NCI-H1048 (cell line): ENCODE data around the gene RTBDN.

Source experiments
- DNase-seq: peaks from one replicate; lab custom pipeline; 2025; lab: John Stamatoyannopoulos, UW

RTBDN gene

DNA sequence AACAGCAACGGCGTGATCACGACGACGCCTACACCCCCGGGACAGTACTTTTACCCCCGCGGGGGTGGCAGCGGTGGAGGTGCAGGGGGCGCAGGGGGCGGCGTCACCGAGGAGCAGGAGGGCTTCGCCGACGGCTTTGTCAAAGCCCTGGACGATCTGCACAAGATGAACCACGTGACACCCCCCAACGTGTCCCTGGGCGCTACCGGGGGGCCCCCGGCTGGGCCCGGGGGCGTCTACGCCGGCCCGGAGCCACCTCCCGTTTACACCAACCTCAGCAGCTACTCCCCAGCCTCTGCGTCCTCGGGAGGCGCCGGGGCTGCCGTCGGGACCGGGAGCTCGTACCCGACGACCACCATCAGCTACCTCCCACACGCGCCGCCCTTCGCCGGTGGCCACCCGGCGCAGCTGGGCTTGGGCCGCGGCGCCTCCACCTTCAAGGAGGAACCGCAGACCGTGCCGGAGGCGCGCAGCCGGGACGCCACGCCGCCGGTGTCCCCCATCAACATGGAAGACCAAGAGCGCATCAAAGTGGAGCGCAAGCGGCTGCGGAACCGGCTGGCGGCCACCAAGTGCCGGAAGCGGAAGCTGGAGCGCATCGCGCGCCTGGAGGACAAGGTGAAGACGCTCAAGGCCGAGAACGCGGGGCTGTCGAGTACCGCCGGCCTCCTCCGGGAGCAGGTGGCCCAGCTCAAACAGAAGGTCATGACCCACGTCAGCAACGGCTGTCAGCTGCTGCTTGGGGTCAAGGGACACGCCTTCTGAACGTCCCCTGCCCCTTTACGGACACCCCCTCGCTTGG is 42.1 kb downstream of the RTBDN start:
- DNase-seq, result peak; percentile 55

DNA sequence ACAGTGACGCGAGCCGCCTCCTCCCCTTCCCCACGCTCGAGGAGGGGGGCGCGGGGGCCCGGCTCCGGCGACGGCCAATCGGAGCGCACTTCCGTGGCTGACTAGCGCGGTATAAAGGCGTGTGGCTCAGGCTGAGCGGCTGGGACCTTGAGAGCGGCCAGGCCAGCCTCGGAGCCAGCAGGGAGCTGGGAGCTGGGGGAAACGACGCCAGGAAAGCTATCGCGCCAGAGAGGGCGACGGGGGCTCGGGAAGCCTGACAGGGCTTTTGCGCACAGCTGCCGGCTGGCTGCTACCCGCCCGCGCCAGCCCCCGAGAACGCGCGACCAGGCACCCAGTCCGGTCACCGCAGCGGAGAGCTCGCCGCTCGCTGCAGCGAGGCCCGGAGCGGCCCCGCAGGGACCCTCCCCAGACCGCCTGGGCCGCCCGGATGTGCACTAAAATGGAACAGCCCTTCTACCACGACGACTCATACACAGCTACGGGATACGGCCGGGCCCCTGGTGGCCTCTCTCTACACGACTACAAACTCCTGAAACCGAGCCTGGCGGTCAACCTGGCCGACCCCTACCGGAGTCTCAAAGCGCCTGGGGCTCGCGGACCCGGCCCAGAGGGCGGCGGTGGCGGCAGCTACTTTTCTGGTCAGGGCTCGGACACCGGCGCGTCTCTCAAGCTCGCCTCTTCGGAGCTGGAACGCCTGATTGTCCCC is 42.9 kb downstream of the RTBDN start, which contains the start of gene JUNB:
Gene JUNB, plus strand, starts transcription at position 142 of the 706 bp plus-strand sequence. Its CDS starts 286 bp downstream, at position 428.
- DNase-seq, result peak; percentile 89

DNA sequence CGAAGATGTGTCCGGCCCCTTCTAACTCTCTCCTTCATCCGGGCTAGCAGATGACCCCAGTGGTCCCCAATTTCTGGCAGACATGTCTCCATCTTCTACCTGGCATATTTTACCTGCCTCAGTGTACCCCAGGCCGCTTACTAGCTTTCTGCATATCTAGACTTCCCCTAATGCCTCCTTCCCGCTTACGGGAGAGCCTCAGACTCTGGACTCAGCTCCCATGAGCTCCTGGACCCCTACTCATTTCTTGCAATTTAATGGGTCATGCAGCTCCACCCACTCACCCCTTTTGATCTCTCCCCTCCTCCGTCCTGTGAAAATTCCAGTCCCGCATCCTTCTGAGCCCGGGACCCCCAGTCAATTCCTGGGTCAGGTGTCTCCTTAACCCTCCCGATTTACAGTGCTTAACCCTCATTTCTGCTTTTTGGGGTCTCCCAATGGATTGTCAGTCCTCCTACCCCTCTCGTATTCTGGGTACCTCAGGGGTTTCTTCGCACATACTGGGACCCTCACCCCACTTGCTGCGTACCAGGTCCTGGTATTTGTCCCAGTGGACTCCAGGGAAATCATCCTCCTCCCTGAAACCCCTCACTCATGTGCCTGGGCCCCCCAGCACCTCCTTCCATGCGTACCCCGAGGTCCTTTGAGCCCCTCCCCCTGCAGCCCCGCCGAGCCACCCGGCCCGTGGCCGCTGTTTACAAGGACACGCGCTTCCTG is 43.6 kb downstream of the RTBDN start:
- DNase-seq, result no peak

DNA sequence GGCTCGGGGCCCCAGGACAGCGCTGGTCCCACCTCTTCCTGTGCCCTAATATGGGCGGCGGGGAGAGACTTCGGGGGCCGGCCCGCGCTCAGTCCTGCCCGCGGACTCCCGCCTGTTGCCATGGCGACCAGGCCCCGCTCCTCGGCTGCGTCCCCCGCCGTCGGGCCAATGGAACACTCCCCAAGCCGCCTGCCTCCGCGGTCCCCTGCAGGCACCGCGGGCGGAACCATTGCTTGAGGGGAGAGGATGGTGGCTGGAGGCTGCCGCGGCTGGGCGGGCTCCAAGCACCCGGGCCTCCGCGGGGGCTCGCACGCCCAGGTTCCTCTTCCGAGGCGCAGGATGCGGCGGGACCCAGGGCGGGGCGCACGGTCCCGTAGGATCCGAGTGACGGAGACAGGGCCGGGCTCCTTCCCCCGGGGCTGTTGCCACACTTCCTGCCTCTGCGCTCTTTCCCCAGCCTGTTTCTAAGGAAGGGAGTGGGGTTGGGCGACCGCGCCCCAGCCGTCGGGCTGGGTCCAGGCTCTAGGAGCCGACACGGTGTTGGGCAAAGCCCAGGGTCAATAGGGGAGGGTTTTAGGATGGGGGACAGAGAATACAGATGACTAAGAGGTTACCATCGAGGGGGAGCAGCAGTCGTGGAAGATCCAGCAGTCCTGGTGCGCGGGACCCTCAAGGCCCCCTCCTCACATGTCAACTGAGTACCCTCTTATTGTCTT is 44.3 kb downstream of the RTBDN start:
- peak; percentile 56 for DNase-seq

DNA sequence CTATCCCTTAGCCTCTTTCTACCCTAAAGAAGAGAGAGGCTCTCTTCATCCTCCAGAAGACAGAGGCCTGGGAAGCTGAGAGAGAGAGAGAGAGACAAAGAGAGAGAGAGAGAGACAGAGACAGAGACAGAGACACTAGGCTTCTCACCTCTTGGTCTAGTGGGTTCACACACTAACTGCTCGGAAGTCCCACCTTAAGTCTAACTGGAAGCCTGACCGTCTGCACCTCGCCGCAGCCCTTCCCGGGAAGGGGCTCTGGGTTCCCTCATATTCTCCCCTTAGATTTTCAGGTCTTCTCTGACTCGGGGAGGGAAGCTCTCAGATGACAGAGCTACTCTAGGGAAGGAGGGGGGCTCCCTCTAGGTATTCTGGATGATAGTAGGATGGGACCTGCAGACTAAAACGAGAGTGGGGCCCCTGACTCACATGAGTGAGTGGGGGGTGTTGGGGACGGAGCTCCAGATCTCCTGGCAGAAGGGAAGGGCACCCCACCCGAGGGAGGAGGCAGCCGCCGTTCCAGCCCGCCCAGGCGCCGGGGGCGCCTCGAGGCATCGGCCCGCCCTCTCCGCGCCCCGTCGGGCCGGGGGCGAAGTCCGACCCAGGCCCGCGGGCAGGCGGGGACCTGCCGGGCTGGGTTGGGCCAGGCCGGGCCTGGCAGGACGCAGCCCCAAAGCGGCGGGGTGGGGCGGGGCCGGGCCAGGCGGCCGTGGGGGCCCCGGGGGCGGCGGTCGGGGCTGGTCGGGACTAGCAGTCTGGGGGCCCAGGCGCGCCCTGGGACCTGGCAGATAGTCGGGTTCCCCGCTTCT is 45.1 kb downstream of the RTBDN start:
- DNase-seq, result no peak

DNA sequence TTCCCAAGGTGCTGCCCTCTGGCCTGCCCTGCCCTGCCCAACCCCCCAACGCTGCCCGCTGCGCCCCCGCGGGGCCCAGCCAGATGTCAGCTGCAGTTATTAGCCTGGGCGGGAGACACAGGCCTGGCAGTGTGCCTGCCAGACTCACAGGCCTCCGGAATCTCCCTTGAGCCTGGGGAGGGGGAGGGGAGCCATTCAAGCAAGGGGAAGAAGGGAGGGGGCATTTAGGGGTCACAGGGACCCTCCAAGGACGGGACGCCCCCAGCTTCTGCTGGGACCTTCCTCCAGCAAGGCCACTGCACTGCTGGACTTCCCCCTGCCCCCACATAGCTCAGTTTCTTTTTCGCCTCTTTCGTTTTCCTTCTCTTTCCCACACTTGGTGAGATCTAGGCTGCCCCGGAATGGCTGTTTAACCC is 45.7 kb downstream of the RTBDN start:
- no peak for DNase-seq

DNA sequence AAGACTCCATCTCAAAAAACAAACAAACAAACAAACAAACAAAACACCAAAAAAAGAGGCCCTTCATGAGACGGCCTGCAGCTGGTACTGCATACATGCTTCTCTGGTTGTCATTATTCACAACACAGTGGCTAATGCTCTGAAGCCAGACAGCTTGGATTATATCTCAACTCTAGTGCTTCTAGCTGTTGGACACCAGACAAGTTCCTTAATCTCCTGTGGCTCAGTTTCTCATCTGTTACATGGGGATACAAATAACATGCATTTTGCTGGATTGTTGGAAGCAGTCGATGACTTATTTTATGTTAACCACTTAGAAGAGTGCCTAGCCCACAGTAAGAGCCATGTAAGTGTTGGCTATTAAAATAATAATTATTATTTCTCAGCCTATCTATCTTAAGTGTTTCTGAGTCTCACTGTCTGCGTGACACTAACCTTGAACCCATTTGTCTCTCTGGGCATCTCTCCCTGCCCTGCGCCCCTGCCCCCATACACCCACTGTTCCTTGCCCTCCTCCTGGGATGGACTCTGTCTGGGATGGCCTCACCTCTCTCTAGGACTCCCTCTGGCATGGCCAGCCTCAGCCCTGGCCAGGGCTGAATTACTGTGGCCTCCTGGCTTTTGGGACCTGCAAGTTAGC is 46.2 kb downstream of the RTBDN start:
- DNase-seq, result no peak

DNA sequence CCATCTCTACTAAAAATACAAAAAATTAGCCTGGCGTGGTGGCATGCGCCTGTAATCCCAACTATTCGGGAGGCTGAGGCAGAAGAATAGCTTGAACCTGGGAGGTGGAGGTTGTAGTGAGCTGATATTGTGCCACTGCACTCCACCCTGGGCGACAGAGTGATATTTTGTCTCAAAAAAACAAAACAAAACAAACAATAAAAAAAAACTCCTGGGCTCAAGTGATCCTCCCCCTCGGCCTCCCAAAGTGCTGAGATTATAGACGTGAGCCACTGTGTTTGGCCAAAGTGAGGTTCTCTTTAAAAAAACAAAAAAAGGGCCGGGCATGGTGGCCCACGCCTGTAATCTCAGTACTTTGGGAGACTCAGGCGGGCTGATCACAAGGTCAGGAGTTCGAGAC is 46.9 kb downstream of the RTBDN start:
- DNase-seq, result no peak

DNA sequence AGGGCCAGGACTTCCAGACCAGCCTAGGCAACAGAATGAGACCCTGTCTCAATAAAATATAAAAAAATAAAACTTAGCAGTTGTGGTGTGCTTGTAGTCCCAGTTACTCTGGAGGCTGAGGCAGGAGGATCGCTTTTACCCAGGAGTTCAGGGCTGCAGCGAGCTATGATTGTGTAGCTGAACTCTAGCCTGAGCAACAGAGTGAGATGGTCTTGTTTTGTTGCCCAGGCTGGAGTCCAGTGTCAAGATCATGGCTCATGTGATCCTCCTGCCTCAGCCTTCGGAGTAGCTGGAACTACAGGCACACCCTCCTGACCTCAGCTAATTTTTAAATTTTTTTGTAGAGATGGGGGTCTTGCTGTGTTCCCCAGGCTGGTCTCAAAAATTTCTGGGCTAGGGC is 47.4 kb downstream of the RTBDN start:
- no peak for DNase-seq

DNA sequence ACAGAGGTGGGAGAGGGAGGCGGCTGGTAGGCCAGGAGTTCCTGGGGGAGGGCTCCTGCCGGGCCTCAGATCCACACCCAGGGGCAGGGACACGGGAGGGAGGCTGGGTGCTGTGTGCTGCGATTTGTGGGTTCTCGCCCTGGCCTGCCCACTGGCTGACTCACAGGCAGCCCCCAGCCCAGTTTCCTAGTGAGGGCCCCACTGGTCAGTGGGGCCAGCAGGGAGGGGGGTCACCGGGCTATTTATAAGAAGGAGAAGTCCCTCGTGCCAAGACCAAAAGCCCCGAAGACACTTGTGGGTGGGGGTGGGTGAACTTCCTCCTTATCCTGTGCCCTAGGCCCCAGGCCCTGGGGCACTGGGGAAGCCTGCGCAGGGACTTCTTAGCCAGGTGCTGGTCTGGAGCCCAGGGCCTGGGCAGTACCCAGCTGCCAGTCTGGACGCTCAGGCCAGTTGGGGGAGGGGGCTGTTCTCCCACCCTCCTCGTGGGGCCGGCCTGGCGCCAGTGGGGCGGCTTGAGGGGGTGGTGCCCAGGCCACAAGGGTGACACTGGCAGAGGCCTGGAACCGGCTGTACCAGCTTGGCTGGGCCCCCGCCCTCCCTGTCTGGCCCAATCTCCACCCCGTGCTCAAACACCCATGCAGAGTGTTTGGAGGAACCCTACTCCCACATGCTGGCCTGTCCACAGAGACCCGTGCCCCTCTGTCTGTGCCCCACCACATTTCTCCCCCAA is 48.1 kb downstream of the RTBDN start:
- no peak for DNase-seq

DNA sequence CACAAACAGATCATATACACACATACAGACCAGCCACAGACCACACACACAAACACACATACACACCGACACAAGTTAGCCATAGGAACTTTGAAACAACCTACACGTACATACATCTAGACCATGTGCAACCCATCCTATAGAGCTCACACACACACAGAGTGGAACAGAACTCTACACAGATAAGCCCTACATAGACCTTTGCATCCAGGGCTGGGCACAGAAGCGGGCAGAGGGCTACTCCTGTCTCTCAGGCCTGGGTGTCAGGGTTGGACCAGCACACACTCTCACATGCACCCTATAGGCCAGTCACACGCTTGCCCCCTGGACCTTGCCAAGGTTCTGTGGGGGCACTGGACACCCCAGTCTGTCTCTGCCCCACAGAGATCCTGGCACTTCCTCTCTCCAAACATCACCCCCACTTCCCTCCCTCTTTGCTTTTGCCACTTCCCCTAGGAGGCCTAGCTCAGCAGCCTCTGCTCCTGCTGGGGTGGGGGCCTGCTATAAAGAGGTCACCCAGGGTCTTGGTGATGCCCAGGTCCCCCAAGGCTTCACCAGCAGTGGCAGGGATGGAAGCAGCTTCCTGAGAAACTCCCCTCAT is 48.8 kb downstream of the RTBDN start:
- DNase-seq, result no peak

DNA sequence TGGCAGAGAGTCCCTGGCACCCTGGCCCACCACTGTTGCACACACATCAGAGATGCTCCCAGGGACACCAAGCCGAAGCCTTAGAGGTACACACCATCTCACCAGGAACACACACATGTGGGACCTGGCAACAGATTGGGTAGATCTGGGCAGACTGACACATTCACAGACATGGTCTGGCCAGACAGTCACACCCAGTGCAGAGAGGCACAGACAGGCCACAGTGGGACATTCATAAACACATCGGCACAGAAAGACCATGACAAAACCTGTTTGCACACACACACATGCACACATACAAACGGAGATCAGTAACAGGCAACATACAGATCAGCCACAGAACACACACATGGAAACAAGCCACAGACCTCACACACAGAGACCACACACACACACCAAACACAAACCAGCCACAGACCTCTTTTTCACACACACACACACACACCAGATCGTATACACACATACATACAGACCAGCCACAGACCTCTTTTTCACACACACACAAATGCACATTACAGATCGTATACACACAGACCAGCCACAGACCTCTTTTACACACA is 49.4 kb downstream of the RTBDN start:
- no peak for DNase-seq

DNA sequence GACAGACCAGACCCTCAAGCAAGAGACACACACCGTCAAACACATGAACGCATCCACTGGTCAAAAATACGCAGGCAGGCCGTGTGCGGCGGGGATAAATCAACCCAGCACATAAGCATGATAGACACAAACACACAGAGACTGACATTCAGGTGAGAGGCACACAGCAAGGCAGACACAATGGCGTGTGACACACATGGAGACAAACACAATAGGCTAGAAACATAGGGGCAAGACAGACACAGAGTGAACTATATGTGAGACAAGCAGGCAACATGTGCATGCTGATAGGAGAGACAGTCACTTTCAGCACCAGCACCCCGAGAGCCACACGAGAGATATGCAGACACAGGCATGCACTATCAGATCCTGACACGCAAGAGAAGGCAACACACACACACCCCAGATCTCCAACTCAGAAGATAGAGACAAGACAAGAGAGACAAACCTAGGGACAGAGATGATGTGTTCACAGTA is 49.9 kb downstream of the RTBDN start:
- DNase-seq, result no peak

DNA sequence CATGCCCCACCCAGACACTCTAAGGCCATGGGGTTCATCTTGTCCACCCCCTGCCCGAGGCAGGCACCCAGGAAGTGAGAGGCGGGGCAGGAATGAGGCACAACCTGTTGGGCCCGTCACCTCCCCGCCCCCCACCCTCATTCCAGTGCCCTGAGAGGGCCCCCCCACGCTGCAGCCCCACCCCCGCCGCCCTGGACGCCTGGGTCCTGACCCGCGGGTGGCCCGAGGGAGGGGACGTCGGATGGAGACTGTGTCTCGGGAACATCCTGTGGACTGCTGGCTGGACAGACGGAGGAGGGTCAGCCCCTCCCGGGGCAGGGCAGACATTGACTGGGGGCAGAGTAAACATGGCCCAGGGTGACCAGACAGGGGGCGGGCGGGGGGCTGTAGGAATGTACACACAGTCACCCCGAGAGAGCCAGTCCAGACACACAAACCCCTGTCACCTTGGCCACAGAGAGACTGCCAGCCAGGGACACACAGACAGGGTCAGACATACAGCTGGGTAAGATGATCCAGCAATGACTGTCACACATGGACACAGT is 50.5 kb downstream of the RTBDN start:
- no peak for DNase-seq

DNA sequence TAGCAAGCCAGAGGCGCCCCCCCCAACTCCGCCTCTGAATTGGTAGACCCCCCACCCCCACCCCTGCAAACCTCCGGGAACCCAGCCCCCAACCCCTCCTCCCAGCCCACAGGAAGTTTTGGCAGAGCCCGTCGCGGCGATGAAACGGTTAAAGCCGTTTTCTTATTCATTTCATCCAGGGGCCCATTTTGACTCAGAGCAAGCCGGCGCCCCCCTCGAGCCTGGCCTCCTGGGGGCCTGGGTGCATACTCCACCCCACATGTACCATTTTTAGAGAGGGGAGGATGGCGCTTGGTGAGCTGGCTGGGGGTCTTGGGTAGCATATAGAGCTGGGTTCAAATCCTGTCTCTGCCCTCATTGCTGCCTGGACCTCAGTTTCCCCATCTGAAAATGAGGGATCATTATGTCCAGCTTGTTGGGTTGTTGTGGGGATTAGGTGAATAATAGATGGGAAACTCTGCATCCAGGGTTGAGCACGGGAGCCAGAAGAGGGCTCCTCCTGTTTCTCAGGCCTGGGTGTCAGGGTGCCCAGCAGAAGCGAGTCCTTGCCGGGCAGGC is 51.0 kb downstream of the RTBDN start:
- DNase-seq, result no peak

DNA sequence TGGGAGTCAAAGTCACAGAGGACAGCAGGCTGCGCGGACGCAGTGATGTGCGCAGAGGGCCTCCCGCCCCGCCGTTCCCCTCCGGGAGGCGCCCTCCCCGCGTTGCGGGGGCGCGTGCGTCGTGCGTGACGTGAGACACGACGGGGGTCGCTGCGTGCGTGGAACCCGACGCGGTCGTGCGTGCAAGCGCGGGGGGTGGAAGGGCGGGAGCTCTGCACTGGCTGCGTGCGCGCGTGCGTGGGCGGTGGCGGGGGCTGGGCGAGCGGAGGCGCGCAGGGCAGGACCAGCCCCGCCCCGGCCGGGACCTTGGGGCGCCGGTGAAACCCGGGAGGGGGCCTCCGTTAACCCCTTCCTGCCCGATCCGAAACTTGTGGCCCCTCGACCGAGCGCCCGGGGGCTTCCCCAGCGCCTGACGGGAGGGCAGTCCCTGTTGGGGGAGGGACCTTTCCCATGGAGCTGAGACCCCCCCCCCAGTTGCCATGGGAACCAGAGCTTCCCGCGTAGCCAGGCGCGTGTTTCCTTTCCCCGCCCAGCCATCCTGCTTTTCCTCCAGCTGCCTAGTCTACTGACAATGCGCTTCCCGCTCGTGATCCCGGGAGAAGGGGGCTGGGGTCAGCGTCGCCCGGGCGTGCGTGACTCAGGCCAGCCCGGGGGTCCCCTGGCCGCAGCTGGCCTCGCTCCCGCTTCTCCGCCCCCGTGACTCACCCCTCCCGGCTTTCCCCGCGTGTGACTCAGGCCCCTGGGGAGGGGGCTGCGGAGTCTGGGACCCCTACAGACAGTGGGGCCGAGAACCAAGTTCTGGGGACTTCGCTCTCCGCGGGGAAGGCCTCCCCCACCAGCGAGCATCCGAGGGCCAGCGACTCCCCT is 51.7 kb downstream of the RTBDN start:
- no peak for DNase-seq

DNA sequence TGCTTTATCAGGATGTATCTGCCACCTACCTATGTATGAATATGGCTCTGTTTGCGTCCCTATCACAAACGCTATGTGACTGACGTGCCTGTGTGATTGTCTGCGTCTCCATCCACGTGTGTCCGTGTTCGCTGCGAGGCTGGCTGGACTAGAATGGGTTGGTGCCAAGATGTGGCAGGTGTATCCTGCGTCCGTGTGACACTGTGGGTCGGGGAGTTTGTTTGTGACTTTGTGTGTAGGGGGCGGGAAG is 52.3 kb downstream of the RTBDN start:
- no peak for DNase-seq
